Large intestine (tissue), 12 donors: Measurements from ENCODE around the gene DGKA. TPM values are rescaled to one million over a fixed set of nuclear protein-coding genes. Genes with fewer than 3 reads are reported as not detected.

ENCODE experiments used
- DNase-seq, 2 donors: peaks; one replicate each; pipeline versions ENCODE4 v3.0.0 to v3.0.0-alpha.2; 2013
- H3K27ac ChIP-seq: one replicate; pipeline ENCODE4 v1.5.1; 2013; ENCODE audit warnings: low read length
- H3K27me3 ChIP-seq: 2 replicates; pipeline ENCODE4 v1.6.1; 2013; ENCODE audit warnings: low read length; ENCODE audit not compliant: control insufficient read depth, insufficient read depth
- H3K36me3 ChIP-seq: 2 replicates; pipeline ENCODE4 v1.6.1; 2013; ENCODE audit warnings: low read length; ENCODE audit not compliant: control insufficient read depth, insufficient read depth
- H3K4me1 ChIP-seq: one replicate; pipeline ENCODE4 v1.6.1; 2013; ENCODE audit warnings: low read length; ENCODE audit not compliant: control insufficient read depth, insufficient read depth
- H3K4me3 ChIP-seq: one replicate; pipeline ENCODE4 v1.5.1; 2013; ENCODE audit warnings: low read length
- H3K9me3 ChIP-seq: one replicate; pipeline ENCODE4 v1.6.1; 2013; ENCODE audit warnings: mild to moderate bottlenecking, low read depth, low read length, moderate library complexity; ENCODE audit not compliant: control insufficient read depth
- WGBS: methylation state at CpG from one replicate; pipeline ENCODE4 v1.1.5; 2013; ENCODE audit warnings: low lambda C conversion rate; ENCODE audit not compliant: insufficient coverage; 5-methylcytosine and 5-hydroxymethylcytosine counted together
- long read RNA-seq, 11 donors: transcript quantifications; one replicate each; lab custom pipeline, GENCODE V29; 2026
- polyA plus RNA-seq: library from polyadenylated mRNA; unstranded; fragments of 120-200 nt; gene quantifications from one replicate; pipeline ENCODE4 v1.2.1, GENCODE V29; 2013

The DGKA gene
- 17.4 TPM for polyA plus RNA-seq
- long read RNA-seq, donor 1, partial matches to known transcripts, result 0 of 2 reads
- long read RNA-seq, donor 1, other reads (novel, unspliced or antisense), result 0 of 2 reads
- long read RNA-seq, donor 2, result 0 reads
- long read RNA-seq, donor 3, result 0 reads
- long read RNA-seq, donor 4, result 0 reads
- long read RNA-seq, donor 5, partial matches to known transcripts, result 0 of 2 reads
- long read RNA-seq, donor 5, other reads (novel, unspliced or antisense), result 0 of 2 reads
- long read RNA-seq, donor 6, partial matches to known transcripts, result 0 of 3 reads
- long read RNA-seq, donor 6, other reads (novel, unspliced or antisense), result 0 of 3 reads
- long read RNA-seq, donor 7, partial matches to known transcripts, result 0 of 1 reads
- long read RNA-seq, donor 7, other reads (novel, unspliced or antisense), result 0 of 1 reads
- long read RNA-seq, donor 8, result 0 reads
- long read RNA-seq, donor 9, partial matches to known transcripts, result 0 of 1 reads
- long read RNA-seq, donor 9, other reads (novel, unspliced or antisense), result 0 of 1 reads
- long read RNA-seq, donor 10, partial matches to known transcripts, result 0 of 4 reads
- long read RNA-seq, donor 10, other reads (novel, unspliced or antisense), result 0 of 4 reads
- long read RNA-seq, donor 11, partial matches to known transcripts, result 0 of 1 reads
- long read RNA-seq, donor 11, other reads (novel, unspliced or antisense), result 0 of 1 reads

GRCh38 chr12:55930771-55931316, at the start of gene DGKA:
TSS of gene DGKA (plus strand) at chr12:55931162. CDS start at chr12:55936504, 5,342 bp downstream.
- no CpG with 5 or more reads among the region's 3 CpGs for WGBS
- no peaks in the 10 kb centered on the region for H3K9me3 ChIP-seq
- H3K27ac ChIP-seq, result peak within 1 kb of the TSS; percentile 71
- peak; percentile 49 to 80 for DNase-seq
- H3K4me3 ChIP-seq, result peak within 1 kb of the TSS; percentile 50
- no peaks in the 10 kb centered on the region for H3K36me3 ChIP-seq
- peaks cover 35% of the 10 kb centered on the region for H3K4me1 ChIP-seq
- peaks cover 7% of the 10 kb centered on the region for H3K27me3 ChIP-seq

- Histone ChIP-seq H3K27ac (no peak overlapping the region), H3K4me1 (no peaks in the 10 kb centered on the region), H3K36me3 (no peaks in the 10 kb centered on the region), H3K27me3 (no peaks in the 10 kb centered on the region), H3K9me3 (no peaks in the 10 kb centered on the region), H3K4me3 (no peak overlapping the region)
- WGBS, result no CpG with 5 or more reads among the region's 1 CpG
- no peak for DNase-seq
Observed at GRCh38 chr12:55885113-55885512, 45.8 kb upstream of the DGKA start.

GRCh38 chr12:55891310-55891709, 39.7 kb upstream of the DGKA start:
- no CpG with 5 or more reads among the region's 4 CpGs for WGBS
- no peak overlapping the region for H3K4me3 ChIP-seq
- no peaks in the 10 kb centered on the region for H3K4me1 ChIP-seq
- H3K9me3 ChIP-seq, result no peaks in the 10 kb centered on the region
- no peaks in the 10 kb centered on the region for H3K36me3 ChIP-seq
- H3K27me3 ChIP-seq, result no peaks in the 10 kb centered on the region
- DNase-seq, result no peak
- H3K27ac ChIP-seq, result no peak overlapping the region

GRCh38 chr12:55893723-55894122, 37.2 kb upstream of the DGKA start:
- H3K27ac ChIP-seq, result no peak overlapping the region
- no CpG with 5 or more reads among the region's 1 CpG for WGBS
- H3K4me3 ChIP-seq, result no peak overlapping the region
- no peak for DNase-seq
- no peaks in the 10 kb centered on the region for H3K9me3 ChIP-seq
- H3K4me1 ChIP-seq, result peaks cover under 1% of the 10 kb centered on the region
- no peaks in the 10 kb centered on the region for H3K36me3 ChIP-seq
- H3K27me3 ChIP-seq, result no peaks in the 10 kb centered on the region

- WGBS, result no CpG with 5 or more reads among the region's 2 CpGs
- Histone ChIP-seq H3K9me3 (no peaks in the 10 kb centered on the region), H3K27me3 (no peaks in the 10 kb centered on the region), H3K4me3 (no peak overlapping the region), H3K4me1 (peaks cover 3% of the 10 kb centered on the region), H3K36me3 (peaks cover 20% of the 10 kb centered on the region), H3K27ac (no peak overlapping the region)
- peak; percentile 47 to 66 for DNase-seq
Observed at GRCh38 chr12:55899082-55899481, 31.9 kb upstream of the DGKA start.

GRCh38 chr12:55901881-55902490, 29.0 kb upstream of the DGKA start:
- peaks cover 3% of the 10 kb centered on the region for H3K4me1 ChIP-seq
- H3K4me3 ChIP-seq, result no peak overlapping the region
- no peak for DNase-seq
- WGBS, result no CpG with 5 or more reads among the region's 7 CpGs
- no peaks in the 10 kb centered on the region for H3K27me3 ChIP-seq
- H3K9me3 ChIP-seq, result no peaks in the 10 kb centered on the region
- peaks cover 20% of the 10 kb centered on the region for H3K36me3 ChIP-seq
- no peak overlapping the region for H3K27ac ChIP-seq

- WGBS, result 100% methylated on average over 1 of the region's 1 CpG
- Histone ChIP-seq H3K4me3 (no peak overlapping the region), H3K4me1 (no peaks in the 10 kb centered on the region), H3K9me3 (no peaks in the 10 kb centered on the region), H3K27ac (no peak overlapping the region), H3K27me3 (no peaks in the 10 kb centered on the region), H3K36me3 (peaks cover 20% of the 10 kb centered on the region)
- DNase-seq, result no peak
Observed at GRCh38 chr12:55906056-55906455, 24.9 kb upstream of the DGKA start.

- WGBS, result 31% methylated on average over 7 of the region's 8 CpGs
- Histone ChIP-seq H3K9me3 (no peaks in the 10 kb centered on the region), H3K27ac (no peak overlapping the region), H3K27me3 (no peaks in the 10 kb centered on the region), H3K4me3 (no peak overlapping the region), H3K4me1 (no peaks in the 10 kb centered on the region), H3K36me3 (peaks cover 5% of the 10 kb centered on the region)
- peak in 1 of 2 donors; percentile 25 for DNase-seq
Observed at GRCh38 chr12:55908726-55909512, 22.0 kb upstream of the DGKA start.

GRCh38 chr12:55909513-55909884, 21.5 kb upstream of the DGKA start:
- WGBS, result 42% methylated on average over 2 of the region's 2 CpGs
- Histone ChIP-seq H3K9me3 (no peaks in the 10 kb centered on the region), H3K27ac (no peak overlapping the region), H3K36me3 (peaks cover 11% of the 10 kb centered on the region), H3K4me1 (no peaks in the 10 kb centered on the region), H3K4me3 (no peak overlapping the region), H3K27me3 (no peaks in the 10 kb centered on the region)
- no peak for DNase-seq

GRCh38 chr12:55912908-55913307, 18.1 kb upstream of the DGKA start:
- no peak overlapping the region for H3K27ac ChIP-seq
- no peaks in the 10 kb centered on the region for H3K27me3 ChIP-seq
- H3K9me3 ChIP-seq, result no peaks in the 10 kb centered on the region
- peaks cover 11% of the 10 kb centered on the region for H3K36me3 ChIP-seq
- H3K4me1 ChIP-seq, result no peaks in the 10 kb centered on the region
- 60% methylated on average over 1 of the region's 4 CpGs for WGBS
- no peak for DNase-seq
- H3K4me3 ChIP-seq, result no peak overlapping the region
